Renal pelvis (tissue), 4 donors: ENCODE results near the gene ZNF277. TPM values are rescaled to one million over a fixed set of nuclear protein-coding genes. Genes with fewer than 3 reads are reported as not detected.

ENCODE experiments used
- DNase-seq: peaks from one replicate; pipeline ENCODE4 v3.0.0-alpha.2; 2013
- polyA plus RNA-seq, 3 donors: library from polyadenylated mRNA; unstranded; fragments of 120-200 nt; gene quantifications; one replicate each; pipeline ENCODE4 v1.2.1, GENCODE V29; 2013; ENCODE audit not compliant: insufficient read length in 3 of 3

ZNF277 gene
- polyA plus RNA-seq, 3 donors, result 33.3 to 38.9 (median 38.3) TPM

GRCh38 chr7:112338786-112339185, 132.3 kb downstream of the ZNF277 start:
- DNase-seq, result no peak

- DNase-seq, result no peak
Observed at GRCh38 chr7:112341464-112341863, 135.0 kb downstream of the ZNF277 start.

GRCh38 chr7:112346381-112347060, 140.0 kb downstream of the ZNF277 start:
- no peak for DNase-seq

DNA sequence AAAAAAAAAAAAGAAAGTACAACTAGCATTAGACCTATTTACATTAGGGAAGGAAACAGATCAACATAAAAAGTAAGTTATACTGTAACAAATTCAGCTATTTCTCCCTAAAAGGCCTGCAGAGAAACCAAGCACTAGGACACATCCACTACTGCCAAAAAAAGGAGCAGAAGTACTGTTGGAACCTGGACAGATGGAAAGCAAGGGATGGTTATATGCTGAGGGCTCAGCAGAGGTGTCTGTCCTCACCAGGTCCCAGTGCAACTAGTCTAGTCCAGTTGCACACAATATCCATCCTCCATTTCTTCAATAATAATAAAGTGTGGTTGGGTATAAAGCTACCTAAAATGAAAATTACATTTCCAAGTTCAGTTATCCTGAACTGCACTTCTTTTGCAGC, 140.6 kb downstream of the ZNF277 start:
- DNase-seq, result no peak

DNA sequence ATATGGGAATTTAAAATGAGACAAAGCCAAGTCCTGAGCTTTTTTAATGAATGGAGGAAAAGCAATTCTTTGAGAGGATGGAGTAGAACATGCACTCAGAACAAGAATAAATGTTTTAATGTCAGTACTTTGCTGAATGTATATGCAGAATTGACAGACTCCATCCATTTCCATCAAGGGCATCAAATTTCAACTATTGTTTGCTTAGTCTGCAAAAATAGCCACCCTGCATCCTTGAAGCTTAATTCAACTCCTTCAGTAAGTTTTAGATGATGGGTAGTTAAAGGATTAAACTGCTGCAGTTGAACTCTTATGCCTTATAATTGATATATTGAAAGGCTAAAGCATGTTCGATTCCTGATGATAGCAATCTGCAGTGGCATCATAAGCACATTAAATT, 144.1 kb downstream of the ZNF277 start:
- DNase-seq, result no peak

DNA sequence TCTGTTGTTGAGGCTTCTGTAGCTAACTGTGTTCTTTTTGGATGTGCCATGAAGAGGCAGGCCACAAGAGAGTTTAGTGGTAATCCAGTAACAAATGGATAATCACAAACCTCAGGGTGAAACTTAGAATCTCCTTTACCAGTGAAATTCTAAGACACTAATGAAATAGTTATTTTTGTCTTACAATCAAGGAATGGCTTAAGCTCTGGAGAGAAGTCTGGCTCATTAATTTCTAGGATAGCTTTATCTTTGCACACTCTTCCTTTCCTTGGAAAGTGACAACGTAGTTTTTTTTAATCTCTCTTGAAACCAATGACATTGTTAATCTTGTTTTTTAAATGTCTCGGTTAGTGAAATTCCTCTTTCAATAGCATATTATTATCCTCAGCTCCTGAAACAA, 150.1 kb downstream of the ZNF277 start:
- no peak for DNase-seq

DNA sequence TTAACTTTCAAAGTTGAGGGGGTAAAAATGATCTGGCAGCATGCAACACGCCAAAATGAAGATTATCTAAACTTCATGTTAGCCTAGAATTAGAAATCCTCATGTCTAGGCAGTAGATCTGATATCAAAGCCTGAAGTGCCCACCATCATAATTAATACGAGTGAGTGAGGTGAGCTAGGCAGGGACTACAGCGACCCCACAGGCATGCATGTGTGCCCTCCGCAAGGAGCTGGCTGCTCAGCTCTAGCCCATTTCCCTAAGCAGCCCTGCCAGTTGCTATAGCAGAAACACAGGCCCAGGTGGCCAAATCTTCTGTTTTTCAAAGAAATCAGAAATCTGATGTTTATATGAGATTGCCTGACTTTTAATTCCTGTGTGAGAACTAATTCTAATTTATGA, 150.6 kb downstream of the ZNF277 start:
- DNase-seq, result no peak

- DNase-seq, result no peak
Observed at GRCh38 chr7:112358513-112358912, 152.0 kb downstream of the ZNF277 start.

DNA sequence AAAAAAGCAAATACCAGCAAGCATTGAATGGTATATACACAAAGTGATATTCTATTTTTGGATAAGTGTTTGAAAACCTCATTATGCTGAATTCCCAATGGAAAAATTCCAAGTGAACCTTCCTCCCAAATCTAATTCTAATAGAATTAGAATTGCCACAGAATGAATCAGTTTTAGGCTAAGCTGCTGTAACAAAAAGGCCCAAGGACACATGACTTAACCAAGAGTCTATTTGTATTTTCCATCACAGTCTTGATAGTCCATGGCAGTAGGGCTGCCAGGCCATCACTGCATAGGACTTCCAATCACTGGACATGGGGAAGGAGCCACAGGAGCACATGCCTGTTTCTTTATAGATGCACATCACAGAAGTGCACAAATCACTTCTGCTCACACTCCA, 152.6 kb downstream of the ZNF277 start:
- DNase-seq, result no peak

- no peak for DNase-seq
Observed at GRCh38 chr7:112360681-112361080, 154.2 kb downstream of the ZNF277 start.

- no peak for DNase-seq
Observed at GRCh38 chr7:112361154-112361553, 154.7 kb downstream of the ZNF277 start.

DNA sequence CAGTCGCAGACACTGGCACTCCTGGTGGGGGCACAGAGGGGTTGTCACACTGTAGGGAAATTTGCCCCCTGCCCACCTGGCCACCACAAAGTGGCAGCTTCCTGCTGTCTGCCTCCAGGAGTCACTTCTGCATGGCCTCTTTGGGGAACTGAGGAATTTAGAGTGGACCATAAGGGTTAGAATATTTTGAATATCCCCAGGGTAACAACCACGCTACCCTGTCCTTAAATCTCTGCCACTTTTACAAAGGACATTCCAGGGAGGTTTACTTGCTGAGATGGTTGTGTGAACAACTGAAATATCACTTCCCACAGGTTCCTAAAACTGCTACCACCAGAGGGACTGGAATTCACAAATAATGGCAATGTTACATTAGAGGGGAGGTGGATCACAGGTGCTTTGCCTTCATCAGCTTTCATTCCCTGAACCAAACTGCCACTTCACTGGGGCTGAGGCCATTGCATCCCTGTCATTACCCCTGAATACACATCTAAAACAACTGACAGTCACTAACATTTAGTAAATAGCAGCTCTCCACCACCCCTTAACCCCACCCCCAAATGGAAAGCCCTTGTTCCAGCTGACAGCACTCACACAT, 155.7 kb downstream of the ZNF277 start:
- DNase-seq, result no peak

DNA sequence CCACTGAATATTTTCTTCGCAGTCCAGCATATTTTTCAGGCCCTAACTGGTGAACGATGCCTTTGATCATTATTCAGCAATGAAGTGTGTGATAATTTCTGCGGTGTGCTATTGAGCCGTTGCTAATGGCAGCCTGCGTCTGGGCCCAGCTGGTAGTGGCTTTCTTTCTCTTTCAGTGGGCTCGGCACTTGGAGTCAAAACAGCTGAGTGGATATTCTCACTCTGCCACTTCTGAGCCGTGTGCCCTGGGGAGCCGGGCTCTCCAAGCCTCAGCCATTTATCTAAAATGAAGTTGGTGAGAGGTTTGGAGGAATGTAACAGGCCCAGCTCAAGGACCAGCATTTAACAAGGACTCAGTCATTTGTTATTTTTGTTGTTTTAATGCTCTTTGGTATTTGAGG, 156.2 kb downstream of the ZNF277 start:
- no peak for DNase-seq

DNA sequence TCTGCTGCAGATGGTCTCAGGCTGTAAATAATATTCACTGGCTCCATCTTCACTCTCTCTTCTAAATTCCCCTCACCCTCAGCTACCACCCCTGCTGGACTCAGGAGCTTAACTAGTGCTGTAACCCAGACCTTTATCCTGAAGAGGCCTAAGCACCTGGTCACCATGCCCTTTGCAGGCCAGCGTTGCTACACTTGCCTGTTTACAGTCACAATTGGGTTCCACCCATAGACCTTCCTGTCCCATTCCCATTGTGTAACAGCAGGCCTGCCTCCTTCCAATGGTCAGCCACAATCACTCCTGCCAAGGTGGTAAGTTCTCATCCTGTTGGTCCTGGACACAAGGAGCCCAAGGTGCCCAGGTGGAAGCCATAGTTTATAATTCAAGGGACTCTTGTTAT, 157.9 kb downstream of the ZNF277 start:
- no peak for DNase-seq

- no peak for DNase-seq
Observed at GRCh38 chr7:112365551-112365950, 159.1 kb downstream of the ZNF277 start.

- no peak for DNase-seq
Observed at GRCh38 chr7:112366886-112367285, 160.4 kb downstream of the ZNF277 start.

- DNase-seq, result no peak
Observed at GRCh38 chr7:112370436-112370835, 163.9 kb downstream of the ZNF277 start.

DNA sequence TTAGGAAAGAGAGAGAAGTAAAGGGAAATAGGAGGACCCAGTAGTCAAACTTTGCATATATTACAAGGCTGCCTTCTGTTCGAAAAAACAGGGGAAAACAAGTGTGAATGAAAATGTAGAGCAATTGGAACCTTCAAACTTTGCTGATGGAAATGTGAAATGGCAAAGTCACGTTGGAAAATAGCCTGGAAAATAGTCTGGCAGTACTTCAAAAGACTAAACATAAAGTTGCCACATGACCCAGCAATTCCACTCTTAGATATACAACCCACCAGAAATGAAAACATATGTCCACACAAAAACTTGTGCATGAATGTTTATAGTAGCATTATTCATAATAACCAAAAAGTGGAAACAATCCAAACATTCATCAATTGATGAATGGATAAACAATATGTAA, 165.2 kb downstream of the ZNF277 start:
- no peak for DNase-seq

- no peak for DNase-seq
Observed at GRCh38 chr7:112372101-112372500, 165.6 kb downstream of the ZNF277 start.

GRCh38 chr7:112377593-112377992, 171.1 kb downstream of the ZNF277 start:
- no peak for DNase-seq

GRCh38 chr7:112381311-112382091, 175.0 kb downstream of the ZNF277 start:
- no peak for DNase-seq

GRCh38 chr7:112383671-112384417, 177.3 kb downstream of the ZNF277 start:
- no peak for DNase-seq

- no peak for DNase-seq
Observed at GRCh38 chr7:112385516-112385915, 179.0 kb downstream of the ZNF277 start.
